HepG2 (cell line): ENCODE results near the gene SNX9. TPM values are rescaled to one million over a fixed set of nuclear protein-coding genes. Genes with fewer than 3 reads are reported as not detected.

Experiments used
- ATF7-NPFF ChIP-seq: sonication (generic); formaldehyde crosslinking; IDR thresholded peaks from 2 replicates; pipeline ENCODE4 v1.8.1; 2023; ENCODE audit warnings: mild to moderate bottlenecking, low read depth, missing genetic modification reagents, moderate library complexity
- MIER3 ChIP-seq: IDR thresholded peaks from 2 replicates; pipeline ENCODE4 v1.6.1; 2016; ENCODE audit warnings: missing compliant biosample characterization, borderline replicate concordance
- RARG ChIP-seq: sonication (generic); formaldehyde crosslinking; IDR thresholded peaks from 2 replicates; pipeline ENCODE4 v1.4.0; 2020; ENCODE audit warnings: low read depth, mild to moderate bottlenecking, missing genetic modification reagents
- RBAK ChIP-seq: sonication (generic); formaldehyde crosslinking; IDR thresholded peaks from 2 replicates; pipeline ENCODE4 v1.5.1; 2020; ENCODE audit warnings: mild to moderate bottlenecking, missing genetic modification reagents
- RBM39 ChIP-seq: fragments of 200-400 bp; formaldehyde crosslinking; IDR thresholded peaks from one replicate; pipeline ENCODE4 v1.6.1; 2018; ENCODE audit warnings: antibody characterized with exemption, mild to moderate bottlenecking, low read depth, low read length; ENCODE audit not compliant: poor library complexity, severe bottlenecking
- ZEB1 ChIP-seq: IDR thresholded peaks from 2 replicates; pipeline ENCODE4 v1.6.1; 2012; ENCODE audit warnings: mild to moderate bottlenecking, low read depth, inconsistent platforms; ENCODE audit not compliant: insufficient replicate concordance
- polyA plus RNA-seq, 8 experiments: library from polyadenylated mRNA; depleted of rRNA in 3 of 8; stranded (reverse) in 7 of 8; unstranded in 1 of 8; fragments of >200 nt; fragmentation: Illumina TruSeq in 4 of 8; extraction: Trizol in 4 of 8; gene quantifications; 2 replicates each; pipeline versions ENCODE4 v1.2.1 to v1.2.3, GENCODE V29; 2011 to 2016; ENCODE audit warnings: low read depth in 4 of 8, missing spikeins in 1 of 8, mixed read lengths in 1 of 8; ENCODE audit not compliant: insufficient read depth in 1 of 8
- total RNA-seq, 5 experiments: library from RNA; depleted of rRNA; stranded (reverse); fragments of >200 nt; fragmentation: Illumina TruSeq; extraction: Trizol; gene quantifications; 2 replicates each; pipeline ENCODE4 v1.2.3, GENCODE V29; 2016; ENCODE audit warnings: low read depth in 1 of 5
- TF ChIP-seq, protein P1 (sequence below), 2 experiments: sonication (generic) in 1 of 2; formaldehyde crosslinking in 1 of 2; IDR thresholded peaks; 2 replicates each; pipeline versions ENCODE4 v1.5.1 to v1.6.1; 2011 to 2020; ENCODE audit warnings: borderline replicate concordance in 1 of 2, low read depth in 1 of 2, low read length in 1 of 2, mild to moderate bottlenecking in 1 of 2, missing genetic modification reagents in 1 of 2, moderate library complexity in 1 of 2
- TF ChIP-seq, protein P2 (sequence below): sonication (generic); formaldehyde crosslinking; IDR thresholded peaks from 2 replicates; pipeline ENCODE4 v1.5.0; 2020; ENCODE audit warnings: mild to moderate bottlenecking, missing genetic modification reagents
- TF ChIP-seq, protein P3 (sequence below): sonication (generic); formaldehyde crosslinking; IDR thresholded peaks from 2 replicates; pipeline ENCODE4 v1.5.1; 2020; ENCODE audit warnings: missing genetic modification reagents, mild to moderate bottlenecking, borderline replicate concordance

The SNX9 gene
- total and polyA plus RNA-seq, 2 of the 13 experiments (the other 11 are each of a cell fraction or from before 2014, with no cell fraction given), result 21.9 to 36.0 TPM

- TF ChIP-seq, protein P1, sequence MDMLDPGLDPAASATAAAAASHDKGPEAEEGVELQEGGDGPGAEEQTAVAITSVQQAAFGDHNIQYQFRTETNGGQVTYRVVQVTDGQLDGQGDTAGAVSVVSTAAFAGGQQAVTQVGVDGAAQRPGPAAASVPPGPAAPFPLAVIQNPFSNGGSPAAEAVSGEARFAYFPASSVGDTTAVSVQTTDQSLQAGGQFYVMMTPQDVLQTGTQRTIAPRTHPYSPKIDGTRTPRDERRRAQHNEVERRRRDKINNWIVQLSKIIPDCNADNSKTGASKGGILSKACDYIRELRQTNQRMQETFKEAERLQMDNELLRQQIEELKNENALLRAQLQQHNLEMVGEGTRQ (IDR thresholded peaks at IDR 0.05; ENCODE audit: low read depth, low read length), result no peak
- TF ChIP-seq, protein P1 (CRISPR knock-in tag; IDR thresholded peaks at IDR 0.05; ENCODE audit: borderline replicate concordance), result no peak
- TF ChIP-seq RARG (CRISPR knock-in tag) (no peak), RBM39 (no peak), MIER3 (no peak), ZEB1 (peak; percentile 68), RBAK (CRISPR knock-in tag) (peak; percentile 43; the same call in 1 of the 2 replicates), ATF7-NPFF (CRISPR knock-in tag) (no peak)
- TF ChIP-seq, protein P2, sequence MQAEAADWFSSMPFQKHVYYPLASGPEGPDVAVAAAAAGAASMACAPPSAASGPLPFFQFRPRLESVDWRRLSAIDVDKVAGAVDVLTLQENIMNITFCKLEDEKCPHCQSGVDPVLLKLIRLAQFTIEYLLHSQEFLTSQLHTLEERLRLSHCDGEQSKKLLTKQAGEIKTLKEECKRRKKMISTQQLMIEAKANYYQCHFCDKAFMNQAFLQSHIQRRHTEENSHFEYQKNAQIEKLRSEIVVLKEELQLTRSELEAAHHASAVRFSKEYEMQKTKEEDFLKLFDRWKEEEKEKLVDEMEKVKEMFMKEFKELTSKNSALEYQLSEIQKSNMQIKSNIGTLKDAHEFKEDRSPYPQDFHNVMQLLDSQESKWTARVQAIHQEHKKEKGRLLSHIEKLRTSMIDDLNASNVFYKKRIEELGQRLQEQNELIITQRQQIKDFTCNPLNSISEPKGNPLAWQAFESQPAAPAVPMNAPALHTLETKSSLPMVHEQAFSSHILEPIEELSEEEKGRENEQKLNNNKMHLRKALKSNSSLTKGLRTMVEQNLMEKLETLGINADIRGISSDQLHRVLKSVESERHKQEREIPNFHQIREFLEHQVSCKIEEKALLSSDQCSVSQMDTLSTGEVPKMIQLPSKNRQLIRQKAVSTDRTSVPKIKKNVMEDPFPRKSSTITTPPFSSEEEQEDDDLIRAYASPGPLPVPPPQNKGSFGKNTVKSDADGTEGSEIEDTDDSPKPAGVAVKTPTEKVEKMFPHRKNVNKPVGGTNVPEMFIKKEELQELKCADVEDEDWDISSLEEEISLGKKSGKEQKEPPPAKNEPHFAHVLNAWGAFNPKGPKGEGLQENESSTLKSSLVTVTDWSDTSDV (CRISPR knock-in tag), result 0 out of 2 replicates have a peak, but pooled peaks have one; percentile 59
- TF ChIP-seq, protein P3, sequence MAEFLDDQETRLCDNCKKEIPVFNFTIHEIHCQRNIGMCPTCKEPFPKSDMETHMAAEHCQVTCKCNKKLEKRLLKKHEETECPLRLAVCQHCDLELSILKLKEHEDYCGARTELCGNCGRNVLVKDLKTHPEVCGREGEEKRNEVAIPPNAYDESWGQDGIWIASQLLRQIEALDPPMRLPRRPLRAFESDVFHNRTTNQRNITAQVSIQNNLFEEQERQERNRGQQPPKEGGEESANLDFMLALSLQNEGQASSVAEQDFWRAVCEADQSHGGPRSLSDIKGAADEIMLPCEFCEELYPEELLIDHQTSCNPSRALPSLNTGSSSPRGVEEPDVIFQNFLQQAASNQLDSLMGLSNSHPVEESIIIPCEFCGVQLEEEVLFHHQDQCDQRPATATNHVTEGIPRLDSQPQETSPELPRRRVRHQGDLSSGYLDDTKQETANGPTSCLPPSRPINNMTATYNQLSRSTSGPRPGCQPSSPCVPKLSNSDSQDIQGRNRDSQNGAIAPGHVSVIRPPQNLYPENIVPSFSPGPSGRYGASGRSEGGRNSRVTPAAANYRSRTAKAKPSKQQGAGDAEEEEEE (CRISPR knock-in tag), result no peak
Observed at GRCh38 chr6:157951828-157952227, 128.8 kb downstream of the SNX9 start (continued).
